G401 (cell line): Measurements from ENCODE around the gene P2RX5. TPM values are rescaled to one million over a fixed set of nuclear protein-coding genes. Genes with fewer than 3 reads are reported as not detected.

ENCODE experiments used
- DNase-seq: peaks from one replicate; pipeline ENCODE4 v3.0.0-alpha.2; 2015; ENCODE audit warnings: low spot score
- in situ Hi-C: cut with HindIII; loops from 2 replicates; pipeline ENCODE4 v1.10.0; 2016; ENCODE audit warnings: low sequenced_read_pairs, mixed read lengths
- total RNA-seq: library from RNA; depleted of rRNA; stranded (reverse); fragments of >200 nt; shearing (Covaris generic); gene quantifications from 2 replicates; pipeline ENCODE4 v1.2.3, GENCODE V29; 2014

Gene P2RX5
- total RNA-seq, 1 experiment from 2014 or later: 1.0 TPM

DNA sequence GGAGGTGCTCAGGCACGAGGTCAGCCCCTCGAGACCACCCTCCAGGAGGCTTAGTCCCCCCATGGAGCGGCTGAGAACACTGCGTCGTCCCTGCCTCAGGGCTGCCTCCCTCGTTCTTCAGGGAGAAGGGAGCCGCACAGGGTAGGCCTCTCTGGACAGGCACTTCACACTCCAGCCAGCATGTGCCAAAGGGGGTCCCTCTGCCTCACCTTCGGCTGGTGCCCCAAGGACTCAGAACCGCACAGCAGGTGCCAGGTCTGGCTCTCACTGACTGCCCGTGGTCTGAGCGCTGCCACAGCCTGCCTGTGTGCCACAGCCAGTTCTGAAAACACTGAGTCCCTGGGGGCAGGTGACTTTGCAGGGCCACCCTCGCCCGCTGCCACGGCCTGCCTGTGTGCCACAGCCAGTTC, 7.1 kb downstream of the P2RX5 start:
- no peak for DNase-seq
- in situ Hi-C loops: no loop called here

DNA sequence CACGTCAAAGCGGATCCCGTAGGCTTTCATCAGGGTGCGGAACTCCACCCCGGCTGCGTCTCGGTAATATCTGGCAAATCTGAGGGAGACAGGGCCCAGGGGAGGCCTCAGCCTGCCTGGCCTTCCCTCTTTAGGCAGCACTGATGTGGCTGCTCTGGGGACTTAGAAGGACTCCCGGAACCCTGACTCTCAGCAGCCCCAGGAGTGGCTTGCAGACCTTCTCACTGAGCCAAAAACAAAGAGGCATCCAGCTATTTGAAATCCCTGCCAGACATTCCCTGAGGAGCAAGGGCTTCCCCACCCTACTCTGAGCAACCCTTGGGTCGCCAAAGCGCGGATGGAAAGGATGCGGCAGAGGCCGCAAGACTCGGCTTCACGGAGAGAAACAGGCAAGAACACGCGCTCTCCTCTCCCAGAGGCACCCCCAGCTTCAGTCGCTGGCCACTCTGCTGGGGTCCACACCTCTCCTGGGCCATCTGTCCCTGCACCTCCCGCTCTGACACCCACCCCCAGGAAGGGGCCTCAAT, 7.9 kb downstream of the P2RX5 start:
- in situ Hi-C loops: no loop called here
- DNase-seq: no peak

DNA sequence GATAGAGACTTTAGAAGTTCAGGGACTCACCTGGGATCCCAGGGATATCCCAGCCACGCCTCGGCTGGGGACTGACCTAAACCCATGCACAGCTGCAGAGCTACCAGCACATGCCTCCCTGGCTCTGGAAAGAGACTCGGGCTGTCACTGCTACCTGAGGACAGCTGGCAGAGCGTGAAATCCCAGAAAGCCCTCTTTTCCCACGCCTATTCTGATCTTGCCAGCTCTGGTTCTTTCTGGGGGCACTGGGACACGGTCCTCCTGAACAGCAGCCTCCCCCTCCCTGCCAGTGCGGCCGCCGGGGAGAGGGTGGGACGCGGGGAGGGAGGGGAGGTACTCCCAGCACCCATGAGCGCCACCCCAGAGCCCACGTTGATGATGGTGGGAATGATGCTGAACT, 10.8 kb downstream of the P2RX5 start:
- in situ Hi-C loops: no loop called here
- DNase-seq: no peak

DNA sequence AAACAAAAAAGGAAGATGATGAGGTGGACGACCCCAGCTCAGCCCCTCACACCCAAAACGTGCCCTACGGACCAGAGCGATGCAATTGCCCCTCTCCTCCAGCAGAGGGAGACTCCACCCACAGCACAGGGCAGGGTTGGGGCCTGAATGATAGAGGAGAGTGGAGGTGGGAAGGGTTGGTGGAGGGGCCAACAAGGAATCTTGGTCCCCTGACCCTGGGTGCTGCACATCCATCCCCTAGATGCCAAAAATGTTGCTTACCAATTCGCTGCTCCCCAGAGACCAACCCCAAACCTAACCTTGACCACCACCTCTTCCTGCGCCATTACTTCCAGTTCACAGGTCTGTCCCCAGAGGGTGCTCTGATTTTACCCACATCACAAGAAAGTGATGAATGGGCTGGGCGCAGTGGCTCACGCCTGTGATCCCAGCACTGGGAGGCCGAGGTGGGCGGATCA, 12.9 kb downstream of the P2RX5 start:
- no peak for DNase-seq
- in situ Hi-C loops: no loop called here

DNA sequence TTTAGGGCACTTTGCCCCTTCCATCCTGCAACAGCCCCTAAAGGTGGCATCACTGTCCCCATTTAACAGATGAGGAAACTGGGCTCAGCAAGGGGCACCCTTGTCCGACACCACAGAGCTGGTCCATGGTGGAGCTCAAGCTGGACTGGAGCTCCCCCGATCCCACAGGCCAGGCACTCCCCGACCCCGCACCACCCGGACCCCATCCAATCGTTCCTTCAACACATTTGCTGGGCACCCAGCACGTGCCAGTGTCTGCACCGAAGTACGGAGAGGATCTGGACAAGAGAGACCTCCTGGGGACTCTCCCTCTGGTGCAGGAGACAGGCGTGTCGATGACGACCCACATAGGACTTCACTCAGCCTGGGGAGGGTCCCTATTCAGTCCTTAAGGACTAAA, 13.9 kb downstream of the P2RX5 start:
- no peak for DNase-seq
- in situ Hi-C loops: no loop called here

DNA sequence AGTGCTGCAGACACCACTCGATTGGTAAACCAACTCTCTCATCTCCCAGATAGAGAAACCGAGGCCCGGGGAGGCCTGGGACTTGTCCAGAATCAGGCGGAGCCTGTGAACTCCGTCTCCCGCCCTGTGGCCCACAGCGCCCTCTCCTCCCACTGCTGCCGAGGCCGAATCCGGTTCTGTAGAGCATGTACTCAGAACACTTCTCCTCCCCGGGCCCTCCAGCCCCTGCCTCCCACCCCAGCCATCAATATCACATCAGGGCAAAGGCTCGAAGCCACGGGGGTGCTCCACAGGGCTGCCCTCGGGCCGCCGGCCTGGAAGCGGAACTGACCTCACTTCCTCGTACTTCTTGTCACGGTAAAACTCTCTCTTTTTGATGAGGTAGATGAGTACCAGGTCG, 14.4 kb downstream of the P2RX5 start:
- no peak for DNase-seq
- in situ Hi-C loops: no loop called here

DNA sequence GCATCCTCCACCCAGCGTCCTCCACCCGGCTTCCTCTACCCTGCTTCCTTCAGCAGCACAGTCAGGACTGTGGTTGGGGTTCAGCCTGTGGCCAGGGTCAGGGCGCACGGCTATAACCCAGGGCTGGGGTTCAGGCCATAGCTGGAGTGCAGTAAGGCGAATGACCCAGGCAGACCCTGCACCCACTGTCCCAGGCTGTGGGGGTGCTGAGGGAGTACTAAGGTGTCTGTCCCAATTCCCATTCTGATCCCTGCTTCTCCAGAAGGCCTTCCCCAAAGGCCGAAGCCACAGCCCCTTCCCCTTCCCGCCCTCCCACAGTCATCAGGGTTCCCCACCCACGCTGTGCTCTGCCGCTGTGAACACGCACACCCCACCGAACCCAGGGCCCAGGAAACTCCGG, 14.9 kb downstream of the P2RX5 start:
- in situ Hi-C loops: no loop called here
- DNase-seq: no peak

DNA sequence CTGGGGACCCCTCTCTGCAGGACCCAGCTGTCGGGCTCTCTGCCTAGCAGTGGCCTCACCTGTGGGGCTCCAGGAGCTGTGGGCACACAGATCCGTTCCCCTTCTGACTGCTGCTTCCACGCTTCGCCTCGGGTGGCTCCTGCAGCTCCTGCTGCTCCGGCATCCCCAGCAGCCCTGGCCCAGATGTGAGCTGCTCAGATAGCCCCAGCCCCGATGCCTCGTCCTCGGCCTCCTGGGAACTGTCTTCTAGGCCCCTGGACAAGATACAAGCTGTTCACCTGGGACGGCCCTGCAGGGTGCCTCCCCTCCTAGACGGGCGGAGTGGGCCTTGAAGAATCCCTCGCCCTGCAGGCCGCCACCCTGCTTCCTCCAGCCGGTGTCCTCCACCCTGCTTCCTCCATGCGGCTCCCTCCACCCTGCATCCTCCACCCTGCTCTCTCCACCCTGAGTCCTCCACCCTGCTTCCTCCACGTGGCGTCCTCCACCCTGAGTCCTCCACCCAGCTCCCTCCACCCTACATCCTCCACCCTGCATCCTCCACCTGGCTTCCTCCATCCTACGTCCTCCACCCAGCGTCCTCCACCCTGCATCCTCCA, 16.3 kb downstream of the P2RX5 start:
- in situ Hi-C loops: no loop called here
- no peak for DNase-seq

DNA sequence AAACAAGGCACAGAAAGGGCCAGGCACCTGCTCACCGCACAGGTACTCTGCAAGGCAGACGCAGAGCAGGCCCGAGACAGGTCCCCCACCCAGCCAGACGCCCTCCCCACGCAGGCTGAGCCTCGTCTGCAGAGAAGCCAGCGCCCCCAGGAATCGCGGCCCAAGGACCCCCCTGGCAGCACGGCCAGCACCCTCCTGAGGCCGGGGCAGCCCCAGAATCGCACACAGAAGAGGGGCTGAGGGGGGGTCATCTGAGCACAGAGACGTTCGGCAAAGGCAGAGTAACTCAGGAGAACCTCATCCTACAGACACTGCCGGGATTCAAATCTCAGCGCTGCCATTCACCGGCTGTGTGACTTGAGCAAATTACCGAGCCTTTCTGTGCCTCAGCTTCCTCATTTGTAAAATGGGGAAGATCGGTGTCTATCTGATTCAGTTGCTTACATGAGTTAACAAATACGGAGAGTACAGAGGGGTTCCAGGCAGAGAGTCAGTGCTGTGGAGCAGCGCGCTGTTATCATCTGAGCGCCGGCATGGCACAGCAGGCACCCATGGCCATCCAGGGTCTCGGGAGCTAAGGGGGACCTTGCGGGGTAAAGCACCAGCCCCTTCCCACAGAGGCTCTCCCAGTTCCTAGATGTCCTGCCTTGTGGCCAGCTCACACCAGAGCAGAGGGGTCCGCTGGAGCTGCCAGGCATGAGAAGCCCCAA, 17.0 kb downstream of the P2RX5 start:
- in situ Hi-C loops: no loop called here
- DNase-seq: no peak

DNA sequence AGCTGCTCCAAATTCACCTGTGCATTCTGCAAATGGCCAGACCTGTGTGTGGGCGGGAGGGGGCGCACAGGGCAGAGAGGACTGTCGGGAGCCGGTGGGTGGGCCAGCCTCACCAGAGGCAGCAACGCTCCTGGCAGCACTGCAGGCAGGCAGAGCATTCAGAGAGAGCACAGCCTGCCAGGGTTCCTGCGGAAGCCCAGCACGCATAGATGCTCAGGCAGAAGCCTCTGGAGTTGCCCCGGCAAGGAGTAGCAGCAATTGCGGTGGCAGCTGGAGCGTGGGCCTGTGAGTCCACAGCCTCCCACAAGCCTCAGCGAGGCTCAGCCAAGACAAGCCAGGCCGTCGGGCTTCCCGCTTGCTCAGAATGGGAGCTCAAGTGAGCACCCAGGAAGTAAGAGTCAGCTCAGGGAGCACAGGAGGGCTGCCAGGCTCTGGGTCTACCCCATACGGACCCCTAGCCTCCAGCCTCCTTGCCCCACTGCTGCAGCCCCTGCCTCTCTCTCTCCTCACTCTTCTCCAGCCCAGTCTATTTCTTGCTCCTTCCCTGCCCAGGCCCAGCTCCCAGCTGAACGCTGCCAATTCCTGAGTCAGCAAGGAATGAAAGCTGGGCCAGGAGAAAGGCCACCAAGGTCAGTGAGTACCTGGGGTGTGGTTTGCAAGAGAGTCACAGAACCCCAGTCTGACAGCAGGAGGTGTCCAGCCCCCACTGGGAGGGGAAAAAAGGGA, 17.7 kb downstream of the P2RX5 start:
- in situ Hi-C loops: no loop called here

DNA sequence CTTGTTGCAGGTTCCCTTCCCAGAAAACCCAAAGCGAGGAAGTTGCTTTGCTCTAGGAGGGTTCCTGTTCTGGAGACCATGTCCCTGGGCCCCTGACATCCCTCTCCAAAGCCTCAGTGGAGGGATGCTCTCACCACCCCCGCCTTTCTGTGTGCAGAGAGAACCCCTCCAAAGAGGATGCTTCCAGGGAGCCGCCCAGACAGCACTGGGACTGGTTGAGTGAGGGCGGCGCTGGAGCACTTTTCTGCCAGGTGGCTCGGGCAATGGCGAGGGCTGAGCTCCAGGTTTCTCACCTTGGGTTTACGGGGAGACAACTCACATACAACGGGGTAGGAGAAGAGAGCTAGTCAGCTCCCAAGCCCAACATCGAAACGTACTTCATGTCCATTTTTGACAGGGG, 20.1 kb downstream of the P2RX5 start:
- no peak for DNase-seq
- in situ Hi-C loops: no loop called here

More for the DNA sequence above, 17.7 kb downstream of the P2RX5 start:
- no peak for DNase-seq

DNA sequence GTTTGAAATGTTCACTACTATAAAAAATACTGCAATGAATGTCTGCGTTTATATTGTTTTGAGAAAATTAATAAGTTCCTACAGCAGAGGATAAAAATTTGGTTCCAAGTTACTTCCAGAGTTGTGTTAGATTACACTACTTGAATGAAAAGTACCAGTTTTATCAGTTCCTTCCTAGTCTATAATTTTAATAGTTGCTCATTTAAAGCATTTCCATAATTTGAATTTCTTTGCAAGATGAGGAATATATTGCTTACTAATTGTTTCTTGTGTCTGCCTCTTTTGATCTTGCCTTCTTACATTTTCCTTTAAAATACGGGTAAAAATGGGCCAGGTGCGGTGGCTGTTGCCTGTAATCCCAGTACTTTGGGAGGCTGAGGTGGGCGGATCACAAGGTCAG, 23.4 kb downstream of the P2RX5 start:
- in situ Hi-C loops: no loop called here
- no peak for DNase-seq

DNA sequence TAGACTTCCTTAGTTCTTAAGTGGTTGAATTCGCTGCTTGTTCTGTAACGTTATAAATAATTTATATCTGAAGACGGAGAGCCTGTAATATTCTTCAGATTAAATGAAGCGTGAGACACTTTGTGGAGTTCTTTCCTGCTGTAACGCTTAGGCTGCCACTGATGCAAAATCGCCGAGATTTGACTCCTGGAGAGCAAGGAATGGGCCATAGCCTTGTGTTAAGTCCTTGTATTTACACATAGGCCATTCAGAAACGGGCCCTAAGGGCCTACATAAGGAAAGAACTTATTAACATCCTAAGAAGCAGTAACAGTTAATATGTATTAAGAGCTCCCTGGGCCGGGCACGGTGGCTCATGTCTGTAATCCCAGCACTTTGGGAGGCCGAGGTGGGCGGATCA, 26.4 kb downstream of the P2RX5 start:
- no peak for DNase-seq
- in situ Hi-C loops: no loop called here

DNA sequence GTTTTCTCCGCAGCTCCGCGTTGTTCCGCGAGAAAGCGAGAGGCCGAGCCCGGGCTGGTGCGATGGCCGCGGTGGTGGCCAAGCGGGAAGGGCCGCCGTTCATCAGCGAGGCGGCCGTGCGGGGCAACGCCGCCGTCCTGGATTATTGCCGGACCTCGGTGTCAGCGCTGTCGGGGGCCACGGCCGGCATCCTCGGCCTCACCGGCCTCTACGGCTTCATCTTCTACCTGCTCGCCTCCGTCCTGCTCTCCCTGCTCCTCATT, 26.9 kb downstream of the P2RX5 start:
- in situ Hi-C loops: no loop called here
- DNase-seq: no peak

DNA sequence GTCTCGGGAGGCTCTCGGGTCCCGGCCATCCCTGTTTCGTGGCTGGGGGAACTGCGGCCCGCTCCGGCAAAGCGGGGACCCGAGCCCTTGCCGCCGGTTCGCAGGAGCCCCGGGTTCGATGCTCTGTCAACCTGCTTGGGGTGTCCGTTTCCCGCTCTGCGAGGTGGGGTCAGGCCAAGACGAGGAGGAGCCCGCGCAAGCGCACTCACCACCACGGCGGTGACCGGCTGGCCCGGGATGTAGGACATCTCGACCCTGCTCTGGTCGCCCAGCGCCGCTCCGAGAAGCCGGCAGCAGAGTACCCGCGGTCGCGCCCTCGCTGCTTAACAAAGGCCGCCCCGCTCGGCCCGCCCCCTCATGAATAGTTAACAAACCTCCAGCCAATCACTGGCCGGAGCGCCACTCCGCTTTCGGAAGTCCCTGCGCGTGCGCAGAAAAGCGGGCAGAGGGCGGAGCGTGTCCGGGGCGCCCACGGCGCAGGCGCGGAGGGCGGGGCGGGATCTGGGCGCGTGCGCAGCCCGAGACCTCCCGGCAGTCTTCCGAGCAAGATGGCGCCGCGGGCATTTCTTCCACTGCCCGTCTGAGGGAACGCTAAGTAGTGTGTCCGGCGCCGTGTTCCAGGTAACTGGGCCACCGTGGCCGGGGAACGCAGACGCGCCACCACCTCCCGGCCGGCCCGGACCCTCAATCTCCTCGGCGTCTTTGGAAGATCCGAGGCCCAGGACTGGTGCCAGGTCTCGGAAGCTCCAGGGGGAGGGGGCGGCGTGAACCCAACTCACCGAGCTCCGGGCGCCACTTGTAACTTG, 27.5 kb downstream of the P2RX5 start, which contains the start of the genes EMC6 and TAX1BP3:
TSS of gene EMC6 (plus strand) at position 534 of the 806 bp plus-strand sequence. CDS start 335 bp downstream, outside the sequence.
TSS of gene TAX1BP3 (minus strand) at position 300 of the 806 bp plus-strand sequence. CDS start at position 248, 52 bp downstream.
- in situ Hi-C loops: no loop called here

DNA sequence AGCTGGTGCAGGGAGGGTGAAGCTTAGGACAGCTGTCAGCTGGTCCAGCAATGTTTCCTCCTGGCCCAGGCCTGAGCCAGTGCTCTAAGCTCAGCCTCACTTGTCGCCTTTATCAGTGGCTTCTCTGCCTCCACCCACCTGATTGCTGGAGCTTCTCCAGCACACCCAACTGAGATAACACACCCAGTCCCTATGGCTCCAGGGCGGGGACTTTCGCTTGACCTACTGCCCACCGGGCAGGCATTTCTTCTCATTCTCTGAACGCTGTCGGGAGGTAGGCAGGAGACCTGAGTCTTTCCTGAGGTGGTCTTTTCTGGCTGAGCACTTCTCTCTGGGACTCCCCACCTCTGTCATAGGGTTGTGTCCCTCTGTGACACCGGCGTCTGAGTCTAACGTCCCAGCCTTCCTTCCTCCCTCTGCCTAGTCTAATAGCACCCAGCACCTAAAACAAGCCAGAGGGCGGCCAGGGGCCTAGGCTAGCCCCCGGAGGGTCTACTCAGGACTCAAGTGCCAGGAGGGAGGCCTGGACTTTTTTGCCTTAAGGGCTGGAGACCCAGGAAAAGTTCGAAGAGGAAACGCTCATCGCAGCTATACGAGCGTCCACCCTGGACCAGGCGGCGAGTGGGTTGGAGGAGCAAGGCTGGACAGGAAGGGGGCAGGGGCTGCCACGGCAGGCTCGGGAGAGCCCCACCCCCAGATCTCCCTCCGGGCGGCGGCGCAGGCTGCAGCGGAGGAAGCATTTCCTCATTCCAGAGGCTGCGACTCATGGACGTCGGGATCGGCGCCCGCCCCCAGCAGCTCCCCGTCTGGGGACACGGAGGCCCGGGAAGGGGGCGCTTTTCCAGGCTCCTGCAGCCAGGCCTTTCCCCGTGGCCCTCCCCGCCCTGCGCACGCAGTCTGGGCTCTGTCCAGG, 28.3 kb downstream of the P2RX5 start:
- peak; percentile 47 for DNase-seq
- in situ Hi-C loops: no loop called here

More for the DNA sequence above, 27.5 kb downstream of the P2RX5 start, which contains the start of the genes EMC6 and TAX1BP3:
- DNase-seq: peak; percentile 98

DNA sequence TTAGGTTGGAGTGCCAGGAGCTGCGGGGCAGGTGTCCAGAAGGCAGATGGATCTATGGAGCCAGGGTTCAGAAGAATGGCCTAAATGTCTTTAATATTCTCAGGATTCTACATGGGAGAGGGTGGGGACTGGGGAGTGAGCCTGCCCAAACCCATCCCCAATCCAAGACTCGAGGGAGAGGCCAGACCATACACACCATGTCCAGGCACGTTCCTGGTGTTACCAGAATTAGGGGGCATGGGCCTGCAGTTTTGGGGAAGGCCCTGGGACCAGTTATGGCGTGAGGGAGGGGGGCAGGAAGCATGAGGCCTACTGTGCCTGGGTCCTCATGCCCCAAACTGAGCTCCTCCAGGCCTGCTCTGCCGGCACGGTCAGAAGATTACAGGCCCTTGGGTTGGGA, 29.4 kb downstream of the P2RX5 start:
- in situ Hi-C loops: no loop called here
- no peak for DNase-seq

DNA sequence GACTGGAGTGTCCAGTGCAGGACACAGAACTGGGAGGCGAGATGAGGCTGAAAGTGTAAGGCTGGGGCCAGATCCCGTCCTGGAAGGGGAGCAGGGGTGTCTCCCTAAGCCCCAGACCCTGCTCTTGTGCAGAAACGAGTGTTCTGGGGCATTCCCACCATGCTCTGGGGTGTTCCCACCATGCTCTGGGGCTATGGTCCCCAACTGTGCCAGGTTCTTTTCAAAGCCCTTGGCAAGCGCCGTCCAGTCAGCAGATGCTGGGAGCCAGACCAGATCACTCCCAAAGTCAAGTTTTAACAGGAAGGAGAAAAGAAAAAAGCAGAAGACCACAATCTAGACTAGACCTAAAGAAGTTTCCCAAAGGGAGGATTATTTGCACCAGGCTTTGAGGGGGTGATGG, 30.1 kb downstream of the P2RX5 start:
- no peak for DNase-seq
- in situ Hi-C loops: no loop called here
